Islet of Langerhans (tissue), 1 donor: ENCODE measurements around the gene CD6.

Experiments used
- FAIRE-seq: peaks from one replicate; lab custom pipeline; 2011; peaks lifted over from hg19 to GRCh38; lab: Jason Lieb, UNC

Gene CD6

GRCh38 chr11:61010466-61011228 lies 39.2 kb downstream of the CD6 start:
- FAIRE-seq = no peak

GRCh38 chr11:61011229-61011870 lies 39.9 kb downstream of the CD6 start:
- no peak for FAIRE-seq

GRCh38 chr11:61011950-61012736 lies 40.7 kb downstream of the CD6 start:
- FAIRE-seq = no peak

- no peak for FAIRE-seq
Measured at GRCh38 chr11:61012737-61013215, 41.3 kb downstream of the CD6 start.

GRCh38 chr11:61018059-61018458 lies 46.6 kb downstream of the CD6 start:
- no peak for FAIRE-seq

GRCh38 chr11:61019037-61019831 lies 47.8 kb downstream of the CD6 start:
- no peak for FAIRE-seq

- no peak for FAIRE-seq
Measured at GRCh38 chr11:61019832-61020405, 48.4 kb downstream of the CD6 start.

GRCh38 chr11:61020551-61021235 lies 49.2 kb downstream of the CD6 start:
- FAIRE-seq = no peak

GRCh38 chr11:61021661-61022212 lies 50.3 kb downstream of the CD6 start:
- no peak for FAIRE-seq

- no peak for FAIRE-seq
Measured at GRCh38 chr11:61022311-61023085, 51.0 kb downstream of the CD6 start.

- FAIRE-seq = no peak
Measured at GRCh38 chr11:61023086-61023965, 51.8 kb downstream of the CD6 start.

GRCh38 chr11:61023966-61024295 lies 52.5 kb downstream of the CD6 start:
- no peak for FAIRE-seq

GRCh38 chr11:61024938-61025820 lies 53.7 kb downstream of the CD6 start:
- FAIRE-seq = no peak

- FAIRE-seq = no peak
Measured at GRCh38 chr11:61025821-61026120, 54.3 kb downstream of the CD6 start.

- FAIRE-seq = no peak
Measured at GRCh38 chr11:61026121-61027031, 54.9 kb downstream of the CD6 start.

- FAIRE-seq = no peak
Measured at GRCh38 chr11:61027141-61027840, 55.8 kb downstream of the CD6 start.
